Measurements from ENCODE around the gene SHC4.

GRCh38 chr15:48989170-48989569 is 25.5 kb upstream of the SHC4 start:
- TF ChIP-seq BCL6 (CRISPR knock-in tag; IDR thresholded peaks at IDR 0.05): no peak
- TF ChIP-seq POLR2A (IDR thresholded peaks at IDR 0.05; ENCODE audit: insufficient read depth in 1 of 2, low read depth in 2 of 2, low read length in 2 of 2): no peak
- TF ChIP-seq ATF3 (CRISPR knock-in tag; IDR thresholded peaks at IDR 0.05): no peak
- TF ChIP-seq E2F5 (CRISPR knock-in tag; conservative IDR thresholded peaks at IDR 0.05): no peak
- no peak for TF ChIP-seq MAZ (IDR thresholded peaks at IDR 0.05; ENCODE audit: borderline replicate concordance, low read depth, low read length)
- no peak for TF ChIP-seq MAZ (CRISPR knock-in tag; IDR thresholded peaks at IDR 0.05; ENCODE audit: low read depth)
- TF ChIP-seq TEAD2 (CRISPR knock-in tag; IDR thresholded peaks at IDR 0.05): no peak
- TF ChIP-seq ZNF124 (CRISPR knock-in tag; IDR thresholded peaks at IDR 0.05): no peak
- no peak for TF ChIP-seq HMGXB4 (CRISPR knock-in tag; IDR thresholded peaks at IDR 0.05; ENCODE audit: borderline replicate concordance in 1 of 2, low read depth in 1 of 2)
- TF ChIP-seq CTCF (CRISPR knock-in tag; IDR thresholded peaks at IDR 0.05): no peak
